ENCODE results near the gene SLC24A1.
"Not testable (repeated sequence)": the region's sequence is repeated elsewhere in the genome, so short reads cannot be mapped to it uniquely, and the experiment has no call there.

The SLC24A1 gene

DNA sequence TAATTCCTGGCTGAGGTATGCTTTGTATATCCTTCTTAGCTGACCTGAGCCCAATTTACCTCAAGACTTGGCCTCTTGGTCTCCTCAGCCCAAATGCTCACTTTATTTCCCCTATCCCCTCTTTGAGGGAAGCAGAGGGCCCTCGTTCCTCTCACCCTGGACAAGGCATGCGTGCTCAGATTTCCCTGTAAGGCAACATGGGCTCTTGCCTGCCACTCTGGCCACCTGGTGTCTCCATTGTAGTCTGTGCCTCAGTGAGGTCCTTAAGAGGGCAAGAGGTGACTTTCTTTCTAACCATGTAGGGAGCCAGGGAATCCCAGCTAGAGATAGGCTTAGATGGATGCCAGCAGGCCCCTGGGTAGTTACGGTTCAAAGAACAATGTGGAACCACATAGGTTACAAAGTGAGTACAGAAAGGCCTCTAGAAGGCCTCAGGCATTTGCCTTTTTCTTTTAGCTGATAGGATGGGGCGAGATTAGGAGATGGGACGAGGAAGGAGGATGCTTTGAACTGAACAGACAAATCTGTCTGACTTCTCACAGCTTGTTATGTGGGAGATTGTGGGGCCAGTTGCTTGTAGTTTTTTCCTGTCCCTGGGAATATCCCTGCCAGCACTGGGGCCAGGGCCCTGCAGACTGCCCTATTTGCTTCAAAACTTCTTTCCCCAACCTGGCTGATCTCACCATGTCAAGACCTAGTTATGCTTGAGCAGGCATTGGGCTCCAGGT lies 9.7 kb upstream of the SLC24A1 start:
- H3K4me3 ChIP-seq (ENCODE audit: low read depth, low read length): peak overlapping the region; percentile 77
- ChIA-PET CTCF (interaction anchor here (1.0 to 3.7 kb wide), 14 partner anchors 8 to 257 kb away, joined by 3 to 27 read pairs (median 4); partner anchors contain the start of genes RAB11A and SLC24A1), POLR2A (interaction anchor here (1.9 kb wide), 1 partner anchor 257 kb away, joined by 16 read pairs; the partner anchor contains the start of gene RAB11A)
- DNase-seq (ENCODE audit: low read depth, low spot score): no peak
- TF ChIP-seq, protein P1, sequence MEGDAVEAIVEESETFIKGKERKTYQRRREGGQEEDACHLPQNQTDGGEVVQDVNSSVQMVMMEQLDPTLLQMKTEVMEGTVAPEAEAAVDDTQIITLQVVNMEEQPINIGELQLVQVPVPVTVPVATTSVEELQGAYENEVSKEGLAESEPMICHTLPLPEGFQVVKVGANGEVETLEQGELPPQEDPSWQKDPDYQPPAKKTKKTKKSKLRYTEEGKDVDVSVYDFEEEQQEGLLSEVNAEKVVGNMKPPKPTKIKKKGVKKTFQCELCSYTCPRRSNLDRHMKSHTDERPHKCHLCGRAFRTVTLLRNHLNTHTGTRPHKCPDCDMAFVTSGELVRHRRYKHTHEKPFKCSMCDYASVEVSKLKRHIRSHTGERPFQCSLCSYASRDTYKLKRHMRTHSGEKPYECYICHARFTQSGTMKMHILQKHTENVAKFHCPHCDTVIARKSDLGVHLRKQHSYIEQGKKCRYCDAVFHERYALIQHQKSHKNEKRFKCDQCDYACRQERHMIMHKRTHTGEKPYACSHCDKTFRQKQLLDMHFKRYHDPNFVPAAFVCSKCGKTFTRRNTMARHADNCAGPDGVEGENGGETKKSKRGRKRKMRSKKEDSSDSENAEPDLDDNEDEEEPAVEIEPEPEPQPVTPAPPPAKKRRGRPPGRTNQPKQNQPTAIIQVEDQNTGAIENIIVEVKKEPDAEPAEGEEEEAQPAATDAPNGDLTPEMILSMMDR (IDR thresholded peaks at IDR 0.05; ENCODE audit: insufficient read depth, low read length, missing control alignments): no peak

DNA sequence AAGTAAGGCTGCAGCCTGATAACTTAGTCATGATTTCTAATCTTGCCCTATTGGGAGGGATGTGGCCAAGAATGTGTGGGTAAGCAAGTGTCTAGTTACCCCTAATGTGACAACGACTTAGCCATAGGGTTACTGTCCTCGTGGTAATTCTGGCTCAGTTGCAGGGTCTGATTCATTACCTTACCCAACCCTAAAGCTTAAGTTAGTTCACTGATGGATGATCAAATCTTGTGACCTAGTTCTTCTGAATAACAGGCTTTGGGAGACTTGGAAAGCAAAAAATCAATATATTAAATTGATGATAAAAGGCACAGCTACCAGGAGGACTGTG lies 9.2 kb upstream of the SLC24A1 start:
- no peak overlapping the region for H3K4me3 ChIP-seq (ENCODE audit: low read depth, low read length)
- DNase-seq (ENCODE audit: low read depth, low spot score): no peak
- TF ChIP-seq, protein P1 (IDR thresholded peaks at IDR 0.05; ENCODE audit: insufficient read depth, low read length, missing control alignments): no peak
- CTCF ChIA-PET: interaction anchor here (0.7 to 3.7 kb wide), 10 partner anchors 9 to 256 kb away, joined by 3 to 27 read pairs (median 4); partner anchors contain the start of genes RAB11A and SLC24A1
- POLR2A ChIA-PET: no interaction called here

DNA sequence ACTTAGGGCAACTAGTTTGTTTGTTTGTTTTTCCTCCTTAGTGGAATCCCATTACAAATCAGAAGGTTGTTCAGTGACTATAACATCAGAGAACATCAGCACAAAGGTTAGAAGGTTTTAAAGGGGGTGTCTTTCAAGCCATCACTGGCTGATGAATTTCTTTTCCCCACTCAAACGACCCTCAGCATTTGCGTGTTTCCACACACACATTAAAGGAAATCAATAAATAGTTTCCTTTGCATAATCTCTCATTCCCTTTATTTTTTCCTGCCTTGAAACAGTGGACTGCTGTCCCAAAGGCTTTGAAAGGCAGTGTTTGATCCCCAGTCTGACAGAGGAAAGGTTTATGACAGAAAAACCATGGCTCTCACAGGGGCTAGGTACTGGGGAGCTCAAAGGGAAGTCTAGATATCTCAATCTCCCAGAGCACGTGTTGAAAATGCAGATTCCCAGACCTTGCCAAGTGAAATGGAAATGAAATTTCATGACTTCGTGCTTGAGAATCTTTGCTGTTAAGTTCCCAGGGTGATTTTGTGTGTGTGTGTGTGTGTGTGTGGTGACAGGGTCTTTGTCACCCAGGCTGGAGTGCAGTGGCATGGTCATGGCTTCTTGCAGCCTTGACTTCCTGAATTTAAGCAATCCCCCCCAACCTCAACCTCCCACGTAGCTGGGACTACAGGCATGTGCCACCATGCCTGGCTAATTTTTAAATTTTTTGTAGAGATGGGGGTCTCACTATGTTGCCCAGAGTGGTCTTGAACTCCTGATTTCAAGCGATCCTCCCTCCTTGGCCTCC lies 8.6 kb upstream of the SLC24A1 start:
- ChIA-PET POLR2A (no interaction called here), CTCF (interaction anchor here (0.7 to 3.7 kb wide), 7 partner anchors 9 to 256 kb away, joined by 3 to 27 read pairs (median 4); partner anchors contain the start of genes RAB11A and SLC24A1)
- TF ChIP-seq, protein P1 (IDR thresholded peaks at IDR 0.05; ENCODE audit: insufficient read depth, low read length, missing control alignments): no peak
- no peak overlapping the region for H3K4me3 ChIP-seq (ENCODE audit: low read depth, low read length)
- DNase-seq (ENCODE audit: low read depth, low spot score): no peak

DNA sequence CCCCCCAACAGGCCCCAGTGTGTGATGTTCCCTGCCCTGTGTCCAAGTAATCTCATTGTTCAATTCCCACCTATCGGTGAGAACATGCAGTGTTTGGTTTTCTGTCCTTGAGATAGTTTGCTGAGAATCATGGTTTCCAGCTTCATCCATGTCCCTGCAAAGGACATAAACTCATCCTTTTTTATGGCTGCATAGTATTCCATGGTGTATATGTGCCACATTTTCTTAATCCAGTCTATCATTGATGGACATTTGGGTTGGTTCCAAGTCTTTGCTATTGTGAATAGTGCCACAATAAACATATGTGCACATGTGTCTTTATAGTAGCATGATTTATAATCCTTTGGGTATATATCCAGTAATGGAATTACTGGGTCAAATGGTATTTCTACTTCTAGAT lies 5.9 kb upstream of the SLC24A1 start:
- CTCF ChIA-PET: not testable (repeated sequence)

DNA sequence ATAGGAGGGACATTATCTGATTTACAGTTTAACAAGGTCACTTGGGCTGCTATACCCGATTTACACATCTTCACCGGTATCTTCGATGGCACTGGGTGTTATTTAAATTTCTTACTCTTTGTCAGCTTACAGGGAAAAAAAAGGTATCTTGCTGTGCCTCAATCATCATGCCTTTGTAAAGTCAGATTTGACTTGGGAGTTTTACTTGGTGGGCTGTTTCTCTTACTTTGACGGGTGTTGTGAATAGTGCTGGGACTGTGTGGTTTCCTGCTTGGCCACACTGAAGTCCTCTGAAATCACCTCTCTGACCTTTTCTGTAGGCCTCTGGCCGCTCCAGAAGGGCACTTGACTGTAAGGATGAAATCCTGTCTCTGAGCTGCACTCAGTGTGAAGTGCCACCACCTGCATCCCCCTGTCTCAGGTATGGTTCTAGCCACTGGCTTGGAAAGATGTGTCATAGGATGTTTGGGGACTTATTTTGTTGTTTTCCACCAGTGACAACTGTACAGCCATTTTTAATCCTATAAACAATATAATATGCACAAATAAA lies 3.1 kb upstream of the SLC24A1 start:
- ChIA-PET POLR2A (no interaction called here), CTCF (interaction anchor here (1.4 to 1.8 kb wide), 3 partner anchors 8 to 20 kb away, joined by 5 to 9 read pairs (median 8); partner anchors contain the start of gene INTS14)
- no peak for DNase-seq (ENCODE audit: low read depth, low spot score)
- TF ChIP-seq, protein P1 (IDR thresholded peaks at IDR 0.05; ENCODE audit: insufficient read depth, low read length, missing control alignments): no peak
- H3K4me3 ChIP-seq (ENCODE audit: low read depth, low read length): no peak overlapping the region

More for the DNA sequence above, 5.9 kb upstream of the SLC24A1 start:
- H3K4me3 ChIP-seq (ENCODE audit: low read depth, low read length); DNase-seq (ENCODE audit: low read depth, low spot score); POLR2A ChIA-PET: not testable (repeated sequence)

DNA sequence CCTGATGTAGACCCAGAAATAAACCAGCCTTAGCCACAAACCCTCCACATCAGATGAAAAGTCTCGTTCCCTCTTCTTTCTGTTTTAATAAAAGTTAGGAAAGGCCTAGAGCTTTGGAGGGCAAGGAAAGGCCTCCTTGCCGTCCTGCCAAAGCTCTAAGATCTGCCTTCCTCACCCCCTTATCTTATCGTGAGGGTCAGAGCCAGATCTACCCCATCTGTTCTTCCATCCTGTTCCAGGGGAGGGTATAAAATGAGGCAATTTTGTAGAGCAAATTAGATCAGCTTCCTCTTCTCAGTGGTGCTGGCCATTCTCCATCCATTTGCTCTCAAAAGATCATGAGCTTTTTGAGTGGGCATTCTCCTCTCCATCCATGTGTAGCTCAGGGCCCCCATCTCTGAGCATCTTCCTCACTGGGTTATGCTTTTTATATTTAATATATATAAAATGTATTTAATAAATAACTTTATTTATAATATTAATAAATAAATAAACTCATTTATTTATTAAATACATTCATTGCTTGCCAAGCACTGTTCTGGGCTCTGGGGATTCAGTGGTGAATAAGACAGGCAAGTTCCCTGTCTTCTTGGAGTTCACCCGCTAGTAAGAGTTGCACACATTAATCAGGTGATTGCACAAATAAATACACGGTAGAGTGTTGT lies 2.0 kb upstream of the SLC24A1 start:
- H3K4me3 ChIP-seq (ENCODE audit: low read depth, low read length): no peak overlapping the region
- DNase-seq (ENCODE audit: low read depth, low spot score): no peak
- ChIA-PET CTCF (interaction anchor here (1.0 to 1.8 kb wide), 3 partner anchors 9 to 19 kb away, joined by 3 to 9 read pairs (median 8); partner anchors contain the start of gene INTS14), POLR2A (no interaction called here)
- TF ChIP-seq, protein P1 (IDR thresholded peaks at IDR 0.05; ENCODE audit: insufficient read depth, low read length, missing control alignments): no peak

Data from AG04449 (cell line).